ENCODE data around the gene PHYHD1.

The PHYHD1 gene

GRCh38 chr9:128920381-128921058 lies at the start of gene PHYHD1:
Gene PHYHD1 (plus strand): TSS chr9:128920982. CDS start chr9:128922324, 1,342 bp downstream.
- H3K4me3 ChIP-seq (ENCODE audit: low read depth, low read length): peak within 1 kb of the TSS; percentile 64
- TF ChIP-seq CTCF (conservative IDR thresholded peaks at IDR 0.05; ENCODE audit: low read depth, low read length): no peak
- DNase-seq (ENCODE audit: low read depth): peak; percentile 20

GRCh38 chr9:128877852-128878251 lies 42.9 kb upstream of the PHYHD1 start:
- DNase-seq (ENCODE audit: low read depth): no peak
- H3K4me3 ChIP-seq (ENCODE audit: low read depth, low read length): no peak overlapping the region
- no peak for TF ChIP-seq CTCF (conservative IDR thresholded peaks at IDR 0.05; ENCODE audit: low read depth, low read length)

- DNase-seq (ENCODE audit: low read depth): peak; percentile 95
- TF ChIP-seq CTCF (conservative IDR thresholded peaks at IDR 0.05; ENCODE audit: low read depth, low read length): no peak
- H3K4me3 ChIP-seq (ENCODE audit: low read depth, low read length): peak within 1 kb of the TSS; percentile 87
Observed at GRCh38 chr9:128881884-128882676, 38.7 kb upstream of the PHYHD1 start, which contains the start of the genes KYAT1 and LRRC8A. Gene KYAT1 (minus strand): TSS chr9:128881950. CDS start chr9:128845405, 36,545 bp downstream. Gene LRRC8A (plus strand): TSS chr9:128882133. CDS start chr9:128907165, 25,032 bp downstream.

GRCh38 chr9:128882677-128883603 lies 37.8 kb upstream of the PHYHD1 start:
- no peak for DNase-seq (ENCODE audit: low read depth)
- peak overlapping the region; percentile 87 for H3K4me3 ChIP-seq (ENCODE audit: low read depth, low read length)
- no peak for TF ChIP-seq CTCF (conservative IDR thresholded peaks at IDR 0.05; ENCODE audit: low read depth, low read length)

GRCh38 chr9:128884164-128884563 lies 36.6 kb upstream of the PHYHD1 start:
- peak overlapping the region; percentile 8 for H3K4me3 ChIP-seq (ENCODE audit: low read depth, low read length)
- DNase-seq (ENCODE audit: low read depth): no peak
- TF ChIP-seq CTCF (conservative IDR thresholded peaks at IDR 0.05; ENCODE audit: low read depth, low read length): no peak

GRCh38 chr9:128885376-128885775 lies 35.4 kb upstream of the PHYHD1 start:
- no peak for TF ChIP-seq CTCF (conservative IDR thresholded peaks at IDR 0.05; ENCODE audit: low read depth, low read length)
- DNase-seq (ENCODE audit: low read depth): no peak
- H3K4me3 ChIP-seq (ENCODE audit: low read depth, low read length): no peak overlapping the region
